Middle frontal gyrus (tissue), 1 donor: ENCODE measurements around the gene RNF214.
"Not testable (repeated sequence)": the region's sequence is repeated elsewhere in the genome, so short reads cannot be mapped to it uniquely, and the experiment has no call there.

Source experiments
- DNase-seq: peaks from one replicate; pipeline ENCODE4 v3.0.0-alpha.2; 2015; ENCODE audit warnings: low spot score; ENCODE audit errors: extremely low spot score

Gene RNF214

GRCh38 chr11:117197516-117198456 lies 34.7 kb upstream of the RNF214 start:
- no peak for DNase-seq

GRCh38 chr11:117198613-117199012 lies 33.9 kb upstream of the RNF214 start:
- DNase-seq = no peak

GRCh38 chr11:117199053-117199915 lies 33.2 kb upstream of the RNF214 start, which contains the start of gene TAGLN:
TSS of gene TAGLN (plus strand) at chr11:117199370. CDS start at chr11:117203014, 3,644 bp downstream.
- DNase-seq = no peak

GRCh38 chr11:117199916-117200812 lies 32.3 kb upstream of the RNF214 start:
- no peak for DNase-seq

- no peak for DNase-seq
Measured at GRCh38 chr11:117200813-117201657, 31.4 kb upstream of the RNF214 start.

GRCh38 chr11:117201658-117202305 lies 30.7 kb upstream of the RNF214 start:
- DNase-seq = no peak

GRCh38 chr11:117202386-117203068 lies 29.9 kb upstream of the RNF214 start:
- DNase-seq = no peak

- no peak for DNase-seq
Measured at GRCh38 chr11:117203069-117203407, 29.4 kb upstream of the RNF214 start.

- no peak for DNase-seq
Measured at GRCh38 chr11:117204283-117205080, 28.0 kb upstream of the RNF214 start.

GRCh38 chr11:117205211-117205818 lies 27.2 kb upstream of the RNF214 start:
- peak; percentile 18 for DNase-seq

- not testable (repeated sequence) for DNase-seq
Measured at GRCh38 chr11:117206111-117206510, 26.4 kb upstream of the RNF214 start.

GRCh38 chr11:117206859-117207258 lies 25.6 kb upstream of the RNF214 start:
- not testable (repeated sequence) for DNase-seq

- DNase-seq = not testable (repeated sequence)
Measured at GRCh38 chr11:117207481-117207880, 25.0 kb upstream of the RNF214 start.

- not testable (repeated sequence) for DNase-seq
Measured at GRCh38 chr11:117208710-117209109, 23.8 kb upstream of the RNF214 start.

- not testable (repeated sequence) for DNase-seq
Measured at GRCh38 chr11:117209351-117210125, 22.9 kb upstream of the RNF214 start.

- DNase-seq = no peak
Measured at GRCh38 chr11:117210620-117211019, 21.9 kb upstream of the RNF214 start.
